NCI-H510A (cell line): ENCODE data around the gene GABRG1.

ENCODE experiments used
- DNase-seq: peaks from one replicate; lab custom pipeline; 2025; lab: John Stamatoyannopoulos, UW

GABRG1 gene

GRCh38 chr4:46123913-46124755 is at the start of gene GABRG1:
TSS of gene GABRG1 (minus strand) at chr4:46124054. CDS start at chr4:46123913, 141 bp downstream.
- DNase-seq: peak; percentile 57

GRCh38 chr4:46146993-46147392 is 23.1 kb upstream of the GABRG1 start:
- DNase-seq: no peak

- no peak for DNase-seq
Observed at GRCh38 chr4:46131498-46132057, 7.7 kb upstream of the GABRG1 start.

- peak; percentile 12 for DNase-seq
Observed at GRCh38 chr4:46124773-46125413, 1.0 kb upstream of the GABRG1 start.

- no peak for DNase-seq
Observed at GRCh38 chr4:46081674-46082073, 42.2 kb downstream of the GABRG1 start.

GRCh38 chr4:46081248-46081647 is 42.6 kb downstream of the GABRG1 start:
- no peak for DNase-seq

GRCh38 chr4:46073778-46074177 is 50.1 kb downstream of the GABRG1 start:
- DNase-seq: no peak

- DNase-seq: no peak
Observed at GRCh38 chr4:46051392-46051791, 72.5 kb downstream of the GABRG1 start.

- no peak for DNase-seq
Observed at GRCh38 chr4:46032056-46032455, 91.8 kb downstream of the GABRG1 start.

GRCh38 chr4:46016306-46016705 is 107.5 kb downstream of the GABRG1 start:
- no peak for DNase-seq

- DNase-seq: no peak
Observed at GRCh38 chr4:45992728-45993127, 131.1 kb downstream of the GABRG1 start.

- DNase-seq: no peak
Observed at GRCh38 chr4:45989775-45990174, 134.1 kb downstream of the GABRG1 start.

GRCh38 chr4:45987858-45988257 is 136.0 kb downstream of the GABRG1 start:
- DNase-seq: no peak
